KBM-7 (cell line): ENCODE measurements around the gene MAGI2.

Source experiments
- DNase-seq: peaks from one replicate; pipeline ENCODE4 v3.0.0-alpha.2; 2015
- in situ Hi-C: fragments of 300-500 bp; cut with MboI; formaldehyde crosslinking; loops from 2 replicates; pipeline ENCODE4 v1.14.3; 2020; ENCODE audit warnings: low sequenced_read_pairs, low pct_unique_long_range_greater_than_20kb, mixed read lengths

Gene MAGI2

GRCh38 chr7:79453558-79454360, at the start of gene MAGI2:
Gene MAGI2 (minus strand): TSS chr7:79453667. CDS start chr7:79453320, 347 bp downstream.
- peak; percentile 14 for DNase-seq
- in situ Hi-C loops = no loop called here

- DNase-seq = no peak
- in situ Hi-C loops = no loop called here
Measured at GRCh38 chr7:79502151-79502550, 48.7 kb upstream of the MAGI2 start.

- in situ Hi-C loops = no loop called here
- no peak for DNase-seq
Measured at GRCh38 chr7:79500759-79501158, 47.3 kb upstream of the MAGI2 start.

- in situ Hi-C loops = no loop called here
- no peak for DNase-seq
Measured at GRCh38 chr7:79497728-79498127, 44.3 kb upstream of the MAGI2 start.

GRCh38 chr7:79495544-79496272, 42.2 kb upstream of the MAGI2 start:
- in situ Hi-C loops = no loop called here
- DNase-seq = no peak

- DNase-seq = no peak
- in situ Hi-C loops = no loop called here
Measured at GRCh38 chr7:79494046-79494445, 40.6 kb upstream of the MAGI2 start.

GRCh38 chr7:79489371-79489770, 35.9 kb upstream of the MAGI2 start:
- DNase-seq = no peak
- in situ Hi-C loops = no loop called here

GRCh38 chr7:79478386-79478785, 24.9 kb upstream of the MAGI2 start:
- in situ Hi-C loops = no loop called here
- DNase-seq = no peak

GRCh38 chr7:79475455-79475854, 22.0 kb upstream of the MAGI2 start:
- no peak for DNase-seq
- in situ Hi-C loops = no loop called here

- in situ Hi-C loops = no loop called here
- no peak for DNase-seq
Measured at GRCh38 chr7:79471699-79472098, 18.2 kb upstream of the MAGI2 start.

- DNase-seq = no peak
- in situ Hi-C loops = no loop called here
Measured at GRCh38 chr7:79471283-79471682, 17.8 kb upstream of the MAGI2 start.

- in situ Hi-C loops = no loop called here
Measured at GRCh38 chr7:79465551-79465950, 12.1 kb upstream of the MAGI2 start.

GRCh38 chr7:79464051-79464450, 10.6 kb upstream of the MAGI2 start:
- no peak for DNase-seq
- in situ Hi-C loops = no loop called here

More at GRCh38 chr7:79465551-79465950, 12.1 kb upstream of the MAGI2 start:
- DNase-seq = no peak

- in situ Hi-C loops = no loop called here
- DNase-seq = no peak
Measured at GRCh38 chr7:79462390-79462789, 8.9 kb upstream of the MAGI2 start.

GRCh38 chr7:79461660-79462059, 8.2 kb upstream of the MAGI2 start:
- no peak for DNase-seq
- in situ Hi-C loops = no loop called here

- no peak for DNase-seq
- in situ Hi-C loops = no loop called here
Measured at GRCh38 chr7:79459381-79459780, 5.9 kb upstream of the MAGI2 start.

- DNase-seq = no peak
- in situ Hi-C loops = no loop called here
Measured at GRCh38 chr7:79458796-79459195, 5.3 kb upstream of the MAGI2 start.

- DNase-seq = no peak
- in situ Hi-C loops = no loop called here
Measured at GRCh38 chr7:79455173-79455790, 1.8 kb upstream of the MAGI2 start.

- in situ Hi-C loops = no loop called here
- DNase-seq = no peak
Measured at GRCh38 chr7:79454361-79454960, 994 bp upstream of the MAGI2 start.

- no peak for DNase-seq
Measured at GRCh38 chr7:79453266-79453557, 255 bp downstream of the MAGI2 start.

More at GRCh38 chr7:79453266-79453557, 255 bp downstream of the MAGI2 start:
- in situ Hi-C loops = no loop called here
